Measurements from ENCODE around the gene EXOC4.

Gene EXOC4

GRCh38 chr7:133564484-133564883 is 311.6 kb downstream of the EXOC4 start:
- no peak for DNase-seq (ENCODE audit: low spot score)
- no peaks in the 10 kb centered on the region for H3K9me3 ChIP-seq (replicated peaks in 1 of 2; ENCODE audit: control insufficient read depth in 2 of 2, insufficient read depth in 1 of 2, low read depth in 1 of 2, low read length in 2 of 2)
- H2BK5ac ChIP-seq (ENCODE audit: low read length), result no peak overlapping the region
- no peak overlapping the region for H2BK120ac ChIP-seq (ENCODE audit: low read depth, low read length)
- H3K18ac ChIP-seq (ENCODE audit: low read length), result no peak overlapping the region
- H3K4ac ChIP-seq (ENCODE audit: low read length), result no peak overlapping the region
- no peak overlapping the region for H2BK12ac ChIP-seq (ENCODE audit: low read length)
- no CpG with 5 or more reads among the region's 2 CpGs for WGBS, 2 donors (ENCODE audit: extremely low coverage in 2 of 2, insufficient read length in 2 of 2, insufficient replicate concordance in 1 of 2)
- no peak overlapping the region for H3K14ac ChIP-seq (ENCODE audit: low read length)
- H2AFZ ChIP-seq (ENCODE audit: low read length), result no peak overlapping the region
- no peak overlapping the region for H4K91ac ChIP-seq (ENCODE audit: low read depth, low read length, poor library complexity)
- H2AK5ac ChIP-seq (ENCODE audit: low read depth, low read length), result no peak overlapping the region
- H3K23ac ChIP-seq (ENCODE audit: low read depth, low read length, poor library complexity), result no peak overlapping the region
- H2BK15ac ChIP-seq (ENCODE audit: low read length), result no peak overlapping the region
- no peak overlapping the region for H3K4me3 ChIP-seq (ENCODE audit: low read length in 2 of 2)
- no peak overlapping the region for H3K27ac ChIP-seq (replicated peaks; ENCODE audit: low read length)
- H3K79me1 ChIP-seq (ENCODE audit: low read depth, low read length), result no peaks in the 10 kb centered on the region
- H3K4me1 ChIP-seq (ENCODE audit: control insufficient read depth in 2 of 2, insufficient read depth in 1 of 2, low read depth in 1 of 2, low read length in 2 of 2), result no peaks in the 10 kb centered on the region
- H3K27me3 ChIP-seq (ENCODE audit: control insufficient read depth in 3 of 3, insufficient read depth in 3 of 3, low read depth in 1 of 3, low read length in 3 of 3), result no peaks in the 10 kb centered on the region
- H3K36me3 ChIP-seq (replicated peaks in 1 of 2; ENCODE audit: control insufficient read depth in 2 of 2, insufficient read depth in 2 of 2, low read length in 2 of 2), result no peaks in the 10 kb centered on the region
- no peak overlapping the region for H3K9ac ChIP-seq (ENCODE audit: low read depth, low read length, poor library complexity)
- H3K4me2 ChIP-seq (ENCODE audit: insufficient read depth, low read length, poor library complexity, severe bottlenecking), result no peak overlapping the region
- no peak overlapping the region for H4K8ac ChIP-seq (ENCODE audit: low read depth, low read length)

- no peak for DNase-seq (ENCODE audit: low spot score)
- Histone ChIP-seq H2BK15ac (ENCODE audit: low read length) (no peak overlapping the region), H4K8ac (ENCODE audit: low read depth, low read length) (no peak overlapping the region), H3K4ac (ENCODE audit: low read length) (no peak overlapping the region), H2AFZ (ENCODE audit: low read length) (no peak overlapping the region), H3K4me2 (ENCODE audit: insufficient read depth, low read length, poor library complexity, severe bottlenecking) (no peak overlapping the region), H3K9me3 (replicated peaks in 1 of 2; ENCODE audit: control insufficient read depth in 2 of 2, insufficient read depth in 1 of 2, low read depth in 1 of 2, low read length in 2 of 2) (no peaks in the 10 kb centered on the region), H2BK120ac (ENCODE audit: low read depth, low read length) (no peak overlapping the region), H3K36me3 (replicated peaks in 1 of 2; ENCODE audit: control insufficient read depth in 2 of 2, insufficient read depth in 2 of 2, low read length in 2 of 2) (no peaks in the 10 kb centered on the region), H3K27ac (replicated peaks; ENCODE audit: low read length) (no peak overlapping the region), H3K79me1 (ENCODE audit: low read depth, low read length) (no peaks in the 10 kb centered on the region), H3K4me1 (ENCODE audit: control insufficient read depth in 2 of 2, insufficient read depth in 1 of 2, low read depth in 1 of 2, low read length in 2 of 2) (peaks cover 0 to 1% of the 10 kb centered on the region in 2 donors), H3K4me3 (ENCODE audit: low read length in 2 of 2) (no peak overlapping the region), H3K18ac (ENCODE audit: low read length) (no peak overlapping the region), H3K27me3 (ENCODE audit: control insufficient read depth in 3 of 3, insufficient read depth in 3 of 3, low read depth in 1 of 3, low read length in 3 of 3) (no peaks in the 10 kb centered on the region), H3K9ac (ENCODE audit: low read depth, low read length, poor library complexity) (no peak overlapping the region), H3K14ac (ENCODE audit: low read length) (no peak overlapping the region), H2AK5ac (ENCODE audit: low read depth, low read length) (no peak overlapping the region), H2BK5ac (ENCODE audit: low read length) (no peak overlapping the region), H3K23ac (ENCODE audit: low read depth, low read length, poor library complexity) (no peak overlapping the region), H4K91ac (ENCODE audit: low read depth, low read length, poor library complexity) (no peak overlapping the region), H2BK12ac (ENCODE audit: low read length) (no peak overlapping the region)
- no CpG with 5 or more reads among the region's 3 CpGs for WGBS, 2 donors (ENCODE audit: extremely low coverage in 2 of 2, insufficient read length in 2 of 2, insufficient replicate concordance in 1 of 2)
These were observed 315.7 kb downstream of the EXOC4 start for GRCh38 chr7:133568544-133568943.

GRCh38 chr7:133570321-133570720 is 317.4 kb downstream of the EXOC4 start:
- DNase-seq (ENCODE audit: low spot score), result no peak
- Histone ChIP-seq H3K79me1 (ENCODE audit: low read depth, low read length) (no peaks in the 10 kb centered on the region), H3K23ac (ENCODE audit: low read depth, low read length, poor library complexity) (no peak overlapping the region), H2BK5ac (ENCODE audit: low read length) (no peak overlapping the region), H3K9ac (ENCODE audit: low read depth, low read length, poor library complexity) (no peak overlapping the region), H2BK120ac (ENCODE audit: low read depth, low read length) (no peak overlapping the region), H3K27me3 (ENCODE audit: control insufficient read depth in 3 of 3, insufficient read depth in 3 of 3, low read depth in 1 of 3, low read length in 3 of 3) (no peaks in the 10 kb centered on the region), H3K4me2 (ENCODE audit: insufficient read depth, low read length, poor library complexity, severe bottlenecking) (no peak overlapping the region), H3K4me1 (ENCODE audit: control insufficient read depth in 2 of 2, insufficient read depth in 1 of 2, low read depth in 1 of 2, low read length in 2 of 2) (peaks cover 0 to 3% of the 10 kb centered on the region in 2 donors), H3K36me3 (replicated peaks in 1 of 2; ENCODE audit: control insufficient read depth in 2 of 2, insufficient read depth in 2 of 2, low read length in 2 of 2) (no peaks in the 10 kb centered on the region), H4K8ac (ENCODE audit: low read depth, low read length) (no peak overlapping the region), H4K91ac (ENCODE audit: low read depth, low read length, poor library complexity) (no peak overlapping the region), H3K27ac (replicated peaks; ENCODE audit: low read length) (no peak overlapping the region), H2AK5ac (ENCODE audit: low read depth, low read length) (no peak overlapping the region), H3K18ac (ENCODE audit: low read length) (no peak overlapping the region), H3K4ac (ENCODE audit: low read length) (no peak overlapping the region), H2BK12ac (ENCODE audit: low read length) (no peak overlapping the region), H2BK15ac (ENCODE audit: low read length) (no peak overlapping the region), H3K9me3 (replicated peaks in 1 of 2; ENCODE audit: control insufficient read depth in 2 of 2, insufficient read depth in 1 of 2, low read depth in 1 of 2, low read length in 2 of 2) (no peaks in the 10 kb centered on the region), H2AFZ (ENCODE audit: low read length) (no peak overlapping the region), H3K14ac (ENCODE audit: low read length) (no peak overlapping the region), H3K4me3 (ENCODE audit: low read length in 2 of 2) (no peak overlapping the region)
- WGBS, 2 donors (ENCODE audit: extremely low coverage in 2 of 2, insufficient read length in 2 of 2, insufficient replicate concordance in 1 of 2), result no CpG with 5 or more reads among the region's 3 CpGs

GRCh38 chr7:133571076-133571475 is 318.2 kb downstream of the EXOC4 start:
- Histone ChIP-seq H3K23ac (ENCODE audit: low read depth, low read length, poor library complexity) (no peak overlapping the region), H3K9me3 (replicated peaks in 1 of 2; ENCODE audit: control insufficient read depth in 2 of 2, insufficient read depth in 1 of 2, low read depth in 1 of 2, low read length in 2 of 2) (no peaks in the 10 kb centered on the region), H4K8ac (ENCODE audit: low read depth, low read length) (no peak overlapping the region), H2AK5ac (ENCODE audit: low read depth, low read length) (no peak overlapping the region), H3K36me3 (replicated peaks in 1 of 2; ENCODE audit: control insufficient read depth in 2 of 2, insufficient read depth in 2 of 2, low read length in 2 of 2) (no peaks in the 10 kb centered on the region), H3K27ac (replicated peaks; ENCODE audit: low read length) (no peak overlapping the region), H2BK12ac (ENCODE audit: low read length) (no peak overlapping the region), H3K14ac (ENCODE audit: low read length) (no peak overlapping the region), H3K9ac (ENCODE audit: low read depth, low read length, poor library complexity) (no peak overlapping the region), H3K18ac (ENCODE audit: low read length) (no peak overlapping the region), H2BK5ac (ENCODE audit: low read length) (no peak overlapping the region), H3K27me3 (ENCODE audit: control insufficient read depth in 3 of 3, insufficient read depth in 3 of 3, low read depth in 1 of 3, low read length in 3 of 3) (no peaks in the 10 kb centered on the region), H2BK120ac (ENCODE audit: low read depth, low read length) (no peak overlapping the region), H3K4me2 (ENCODE audit: insufficient read depth, low read length, poor library complexity, severe bottlenecking) (no peak overlapping the region), H4K91ac (ENCODE audit: low read depth, low read length, poor library complexity) (no peak overlapping the region), H3K4me3 (ENCODE audit: low read length in 2 of 2) (no peak overlapping the region), H2AFZ (ENCODE audit: low read length) (no peak overlapping the region), H2BK15ac (ENCODE audit: low read length) (no peak overlapping the region), H3K79me1 (ENCODE audit: low read depth, low read length) (no peaks in the 10 kb centered on the region), H3K4ac (ENCODE audit: low read length) (no peak overlapping the region), H3K4me1 (ENCODE audit: control insufficient read depth in 2 of 2, insufficient read depth in 1 of 2, low read depth in 1 of 2, low read length in 2 of 2) (peaks cover 0 to 3% of the 10 kb centered on the region in 2 donors)
- no peak for DNase-seq (ENCODE audit: low spot score)
- WGBS, 2 donors (ENCODE audit: extremely low coverage in 2 of 2, insufficient read length in 2 of 2, insufficient replicate concordance in 1 of 2), result no CpG with 5 or more reads among the region's 3 CpGs
